HepG2 (cell line): ENCODE measurements around the gene CENPE. TPM values are rescaled to one million over a fixed set of nuclear protein-coding genes. Genes with fewer than 3 reads are reported as not detected.

Experiments used
- FLYWCH1 ChIP-seq: sonication (generic); formaldehyde crosslinking; IDR thresholded peaks from 2 replicates; pipeline ENCODE4 v1.8.1; 2023; ENCODE audit warnings: mild to moderate bottlenecking, missing genetic modification reagents
- GATA4 ChIP-seq: sonication (generic); IDR thresholded peaks from 2 replicates; pipeline ENCODE4 v1.6.1; 2016; ENCODE audit warnings: antibody characterized with exemption, low read depth, borderline replicate concordance
- JUNB ChIP-seq: sonication (generic); formaldehyde crosslinking; IDR thresholded peaks from 2 replicates; pipeline ENCODE4 v1.8.0; 2022; ENCODE audit warnings: missing genetic modification reagents, mild to moderate bottlenecking, borderline replicate concordance
- ZMYM2 ChIP-seq: sonication (generic); formaldehyde crosslinking; IDR thresholded peaks from 2 replicates; pipeline ENCODE4 v1.8.0; 2022; ENCODE audit warnings: mild to moderate bottlenecking, missing genetic modification reagents
- ZNF460 ChIP-seq: sonication (generic); formaldehyde crosslinking; IDR thresholded peaks from 2 replicates; pipeline ENCODE4 v1.5.1; 2020; ENCODE audit warnings: missing genetic modification reagents, mild to moderate bottlenecking, borderline replicate concordance
- polyA plus RNA-seq, 8 experiments: library from polyadenylated mRNA; depleted of rRNA in 3 of 8; stranded (reverse) in 7 of 8; unstranded in 1 of 8; fragments of >200 nt; fragmentation: Illumina TruSeq in 4 of 8; extraction: Trizol in 4 of 8; gene quantifications; 2 replicates each; pipeline versions ENCODE4 v1.2.1 to v1.2.3, GENCODE V29; 2011 to 2016; ENCODE audit warnings: low read depth in 4 of 8, missing spikeins in 1 of 8, mixed read lengths in 1 of 8; ENCODE audit not compliant: insufficient read depth in 1 of 8
- total RNA-seq, 5 experiments: library from RNA; depleted of rRNA; stranded (reverse); fragments of >200 nt; fragmentation: Illumina TruSeq; extraction: Trizol; gene quantifications; 2 replicates each; pipeline ENCODE4 v1.2.3, GENCODE V29; 2016; ENCODE audit warnings: low read depth in 1 of 5
- TF ChIP-seq, protein P1 (sequence below): IDR thresholded peaks from 2 replicates; pipeline ENCODE4 v1.6.1; 2016; ENCODE audit warnings: low read depth, missing genetic modification reagents, missing compliant biosample characterization
- TF ChIP-seq, protein P2 (sequence below): sonication (generic); formaldehyde crosslinking; IDR thresholded peaks from 2 replicates; pipeline ENCODE4 v1.4.0; 2020; ENCODE audit warnings: mild to moderate bottlenecking, missing genetic modification reagents
- TF ChIP-seq, protein P3 (sequence below): sonication (generic); formaldehyde crosslinking; IDR thresholded peaks from 2 replicates; pipeline ENCODE4 v1.8.0; 2022; ENCODE audit warnings: low read depth, missing genetic modification reagents
- TF ChIP-seq, protein P4 (sequence below): sonication (generic); formaldehyde crosslinking; IDR thresholded peaks from 2 replicates; pipeline ENCODE4 v1.4.0; 2020; ENCODE audit warnings: missing genetic modification reagents
- TF ChIP-seq, protein P5 (sequence below): sonication (generic); formaldehyde crosslinking; IDR thresholded peaks from 2 replicates; pipeline ENCODE4 v1.5.0; 2020; ENCODE audit warnings: mild to moderate bottlenecking, missing genetic modification reagents, borderline replicate concordance

CENPE gene
- total and polyA plus RNA-seq, 2 of the 13 experiments (the other 11 are each of a cell fraction or from before 2014, with no cell fraction given), result 2.1 to 19.8 TPM

DNA sequence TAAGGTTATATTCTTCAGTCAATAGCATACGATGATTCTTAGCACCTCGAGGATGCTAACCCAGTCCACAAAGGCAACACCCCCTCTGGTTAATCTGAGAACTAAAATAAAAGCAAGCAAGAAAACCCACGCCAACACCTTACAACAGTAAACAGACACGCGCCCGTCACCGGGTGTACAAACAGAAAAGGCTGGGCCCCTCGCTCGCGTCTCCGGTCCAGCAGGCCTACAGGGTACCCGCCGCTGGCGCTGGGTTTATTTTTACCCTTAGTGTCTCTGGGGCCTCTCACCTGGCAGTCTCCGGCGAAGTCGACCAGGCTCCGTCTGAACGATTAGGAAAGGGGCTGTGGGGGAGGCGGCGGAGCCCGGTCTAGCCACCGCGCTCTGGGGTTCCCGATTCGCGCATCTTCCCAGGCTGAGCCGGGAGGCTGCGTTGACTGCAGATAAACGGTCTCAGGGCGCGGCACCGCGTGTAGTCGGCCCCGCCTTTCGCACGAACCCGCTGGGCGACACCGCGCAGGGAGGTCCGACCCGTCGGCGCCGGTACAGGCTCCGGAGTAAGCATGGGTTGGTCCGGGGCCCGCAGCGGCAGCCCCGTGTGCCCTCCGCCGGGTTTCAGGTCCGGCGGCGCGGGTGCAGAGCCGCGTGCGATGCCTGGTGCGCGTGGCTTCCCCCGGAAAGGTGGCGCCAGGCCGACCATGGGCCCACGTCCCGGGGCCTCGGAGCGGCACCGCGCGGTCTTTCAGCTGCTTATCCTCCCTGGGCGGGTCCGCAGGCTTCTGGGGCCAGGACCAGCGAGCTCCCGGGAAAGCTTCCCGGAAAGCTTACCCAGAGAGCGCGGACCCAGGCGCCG, 122.0 kb downstream of the CENPE start (continued):
- TF ChIP-seq, protein P1, sequence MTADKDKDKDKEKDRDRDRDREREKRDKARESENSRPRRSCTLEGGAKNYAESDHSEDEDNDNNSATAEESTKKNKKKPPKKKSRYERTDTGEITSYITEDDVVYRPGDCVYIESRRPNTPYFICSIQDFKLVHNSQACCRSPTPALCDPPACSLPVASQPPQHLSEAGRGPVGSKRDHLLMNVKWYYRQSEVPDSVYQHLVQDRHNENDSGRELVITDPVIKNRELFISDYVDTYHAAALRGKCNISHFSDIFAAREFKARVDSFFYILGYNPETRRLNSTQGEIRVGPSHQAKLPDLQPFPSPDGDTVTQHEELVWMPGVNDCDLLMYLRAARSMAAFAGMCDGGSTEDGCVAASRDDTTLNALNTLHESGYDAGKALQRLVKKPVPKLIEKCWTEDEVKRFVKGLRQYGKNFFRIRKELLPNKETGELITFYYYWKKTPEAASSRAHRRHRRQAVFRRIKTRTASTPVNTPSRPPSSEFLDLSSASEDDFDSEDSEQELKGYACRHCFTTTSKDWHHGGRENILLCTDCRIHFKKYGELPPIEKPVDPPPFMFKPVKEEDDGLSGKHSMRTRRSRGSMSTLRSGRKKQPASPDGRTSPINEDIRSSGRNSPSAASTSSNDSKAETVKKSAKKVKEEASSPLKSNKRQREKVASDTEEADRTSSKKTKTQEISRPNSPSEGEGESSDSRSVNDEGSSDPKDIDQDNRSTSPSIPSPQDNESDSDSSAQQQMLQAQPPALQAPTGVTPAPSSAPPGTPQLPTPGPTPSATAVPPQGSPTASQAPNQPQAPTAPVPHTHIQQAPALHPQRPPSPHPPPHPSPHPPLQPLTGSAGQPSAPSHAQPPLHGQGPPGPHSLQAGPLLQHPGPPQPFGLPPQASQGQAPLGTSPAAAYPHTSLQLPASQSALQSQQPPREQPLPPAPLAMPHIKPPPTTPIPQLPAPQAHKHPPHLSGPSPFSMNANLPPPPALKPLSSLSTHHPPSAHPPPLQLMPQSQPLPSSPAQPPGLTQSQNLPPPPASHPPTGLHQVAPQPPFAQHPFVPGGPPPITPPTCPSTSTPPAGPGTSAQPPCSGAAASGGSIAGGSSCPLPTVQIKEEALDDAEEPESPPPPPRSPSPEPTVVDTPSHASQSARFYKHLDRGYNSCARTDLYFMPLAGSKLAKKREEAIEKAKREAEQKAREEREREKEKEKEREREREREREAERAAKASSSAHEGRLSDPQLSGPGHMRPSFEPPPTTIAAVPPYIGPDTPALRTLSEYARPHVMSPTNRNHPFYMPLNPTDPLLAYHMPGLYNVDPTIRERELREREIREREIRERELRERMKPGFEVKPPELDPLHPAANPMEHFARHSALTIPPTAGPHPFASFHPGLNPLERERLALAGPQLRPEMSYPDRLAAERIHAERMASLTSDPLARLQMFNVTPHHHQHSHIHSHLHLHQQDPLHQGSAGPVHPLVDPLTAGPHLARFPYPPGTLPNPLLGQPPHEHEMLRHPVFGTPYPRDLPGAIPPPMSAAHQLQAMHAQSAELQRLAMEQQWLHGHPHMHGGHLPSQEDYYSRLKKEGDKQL (CRISPR knock-in tag), result 0 out of 2 replicates have a peak, but pooled peaks have one; percentile 19
- TF ChIP-seq JUNB (CRISPR knock-in tag) (no peak), ZMYM2 (no peak), FLYWCH1 (CRISPR knock-in tag) (0 out of 2 replicates have a peak, but pooled peaks have one; percentile 51), GATA4 (no peak), ZNF460 (CRISPR knock-in tag) (no peak)
- TF ChIP-seq, protein P2, sequence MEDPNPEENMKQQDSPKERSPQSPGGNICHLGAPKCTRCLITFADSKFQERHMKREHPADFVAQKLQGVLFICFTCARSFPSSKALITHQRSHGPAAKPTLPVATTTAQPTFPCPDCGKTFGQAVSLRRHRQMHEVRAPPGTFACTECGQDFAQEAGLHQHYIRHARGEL, result no peak
- TF ChIP-seq, protein P3, sequence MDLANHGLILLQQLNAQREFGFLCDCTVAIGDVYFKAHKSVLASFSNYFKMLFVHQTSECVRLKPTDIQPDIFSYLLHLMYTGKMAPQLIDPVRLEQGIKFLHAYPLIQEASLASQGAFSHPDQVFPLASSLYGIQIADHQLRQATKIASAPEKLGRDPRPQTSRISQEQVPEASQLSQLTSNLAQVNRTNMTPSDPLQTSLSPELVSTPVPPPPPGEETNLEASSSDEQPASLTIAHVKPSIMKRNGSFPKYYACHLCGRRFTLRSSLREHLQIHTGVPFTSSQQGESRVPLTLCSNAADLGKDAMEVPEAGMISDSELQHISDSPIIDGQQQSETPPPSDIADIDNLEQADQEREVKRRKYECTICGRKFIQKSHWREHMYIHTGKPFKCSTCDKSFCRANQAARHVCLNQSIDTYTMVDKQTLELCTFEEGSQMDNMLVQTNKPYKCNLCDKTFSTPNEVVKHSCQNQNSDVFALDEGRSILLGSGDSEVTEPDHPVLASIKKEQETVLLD (CRISPR knock-in tag), result 0 out of 2 replicates have a peak, but pooled peaks have one; percentile 38
- TF ChIP-seq, protein P4, sequence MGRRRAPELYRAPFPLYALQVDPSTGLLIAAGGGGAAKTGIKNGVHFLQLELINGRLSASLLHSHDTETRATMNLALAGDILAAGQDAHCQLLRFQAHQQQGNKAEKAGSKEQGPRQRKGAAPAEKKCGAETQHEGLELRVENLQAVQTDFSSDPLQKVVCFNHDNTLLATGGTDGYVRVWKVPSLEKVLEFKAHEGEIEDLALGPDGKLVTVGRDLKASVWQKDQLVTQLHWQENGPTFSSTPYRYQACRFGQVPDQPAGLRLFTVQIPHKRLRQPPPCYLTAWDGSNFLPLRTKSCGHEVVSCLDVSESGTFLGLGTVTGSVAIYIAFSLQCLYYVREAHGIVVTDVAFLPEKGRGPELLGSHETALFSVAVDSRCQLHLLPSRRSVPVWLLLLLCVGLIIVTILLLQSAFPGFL (CRISPR knock-in tag), result no peak
- TF ChIP-seq, protein P5, sequence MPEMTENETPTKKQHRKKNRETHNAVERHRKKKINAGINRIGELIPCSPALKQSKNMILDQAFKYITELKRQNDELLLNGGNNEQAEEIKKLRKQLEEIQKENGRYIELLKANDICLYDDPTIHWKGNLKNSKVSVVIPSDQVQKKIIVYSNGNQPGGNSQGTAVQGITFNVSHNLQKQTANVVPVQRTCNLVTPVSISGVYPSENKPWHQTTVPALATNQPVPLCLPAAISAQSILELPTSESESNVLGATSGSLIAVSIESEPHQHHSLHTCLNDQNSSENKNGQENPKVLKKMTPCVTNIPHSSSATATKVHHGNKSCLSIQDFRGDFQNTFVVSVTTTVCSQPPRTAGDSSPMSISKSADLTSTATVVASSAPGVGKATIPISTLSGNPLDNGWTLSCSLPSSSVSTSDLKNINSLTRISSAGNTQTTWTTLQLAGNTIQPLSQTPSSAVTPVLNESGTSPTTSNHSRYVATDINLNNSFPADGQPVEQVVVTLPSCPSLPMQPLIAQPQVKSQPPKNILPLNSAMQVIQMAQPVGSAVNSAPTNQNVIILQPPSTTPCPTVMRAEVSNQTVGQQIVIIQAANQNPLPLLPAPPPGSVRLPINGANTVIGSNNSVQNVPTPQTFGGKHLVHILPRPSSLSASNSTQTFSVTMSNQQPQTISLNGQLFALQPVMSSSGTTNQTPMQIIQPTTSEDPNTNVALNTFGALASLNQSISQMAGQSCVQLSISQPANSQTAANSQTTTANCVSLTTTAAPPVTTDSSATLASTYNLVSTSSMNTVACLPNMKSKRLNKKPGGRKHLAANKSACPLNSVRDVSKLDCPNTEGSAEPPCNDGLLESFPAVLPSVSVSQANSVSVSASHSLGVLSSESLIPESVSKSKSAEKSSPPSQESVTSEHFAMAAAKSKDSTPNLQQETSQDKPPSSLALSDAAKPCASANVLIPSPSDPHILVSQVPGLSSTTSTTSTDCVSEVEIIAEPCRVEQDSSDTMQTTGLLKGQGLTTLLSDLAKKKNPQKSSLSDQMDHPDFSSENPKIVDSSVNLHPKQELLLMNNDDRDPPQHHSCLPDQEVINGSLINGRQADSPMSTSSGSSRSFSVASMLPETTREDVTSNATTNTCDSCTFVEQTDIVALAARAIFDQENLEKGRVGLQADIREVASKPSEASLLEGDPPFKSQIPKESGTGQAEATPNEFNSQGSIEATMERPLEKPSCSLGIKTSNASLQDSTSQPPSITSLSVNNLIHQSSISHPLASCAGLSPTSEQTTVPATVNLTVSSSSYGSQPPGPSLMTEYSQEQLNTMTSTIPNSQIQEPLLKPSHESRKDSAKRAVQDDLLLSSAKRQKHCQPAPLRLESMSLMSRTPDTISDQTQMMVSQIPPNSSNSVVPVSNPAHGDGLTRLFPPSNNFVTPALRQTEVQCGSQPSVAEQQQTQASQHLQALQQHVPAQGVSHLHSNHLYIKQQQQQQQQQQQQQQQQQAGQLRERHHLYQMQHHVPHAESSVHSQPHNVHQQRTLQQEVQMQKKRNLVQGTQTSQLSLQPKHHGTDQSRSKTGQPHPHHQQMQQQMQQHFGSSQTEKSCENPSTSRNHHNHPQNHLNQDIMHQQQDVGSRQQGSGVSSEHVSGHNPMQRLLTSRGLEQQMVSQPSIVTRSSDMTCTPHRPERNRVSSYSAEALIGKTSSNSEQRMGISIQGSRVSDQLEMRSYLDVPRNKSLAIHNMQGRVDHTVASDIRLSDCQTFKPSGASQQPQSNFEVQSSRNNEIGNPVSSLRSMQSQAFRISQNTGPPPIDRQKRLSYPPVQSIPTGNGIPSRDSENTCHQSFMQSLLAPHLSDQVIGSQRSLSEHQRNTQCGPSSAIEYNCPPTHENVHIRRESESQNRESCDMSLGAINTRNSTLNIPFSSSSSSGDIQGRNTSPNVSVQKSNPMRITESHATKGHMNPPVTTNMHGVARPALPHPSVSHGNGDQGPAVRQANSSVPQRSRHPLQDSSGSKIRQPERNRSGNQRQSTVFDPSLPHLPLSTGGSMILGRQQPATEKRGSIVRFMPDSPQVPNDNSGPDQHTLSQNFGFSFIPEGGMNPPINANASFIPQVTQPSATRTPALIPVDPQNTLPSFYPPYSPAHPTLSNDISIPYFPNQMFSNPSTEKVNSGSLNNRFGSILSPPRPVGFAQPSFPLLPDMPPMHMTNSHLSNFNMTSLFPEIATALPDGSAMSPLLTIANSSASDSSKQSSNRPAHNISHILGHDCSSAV (CRISPR knock-in tag), result no peak
